WTC11 (cell line): ENCODE measurements around the gene NOS3. TPM values are rescaled to one million over a fixed set of nuclear protein-coding genes. Genes with fewer than 3 reads are reported as not detected.

Experiments used
- ATAC-seq: fragments of 200-7000 bp; cut with Tn5 transposase; 2 replicates; pipeline ENCODE4 v1.10.0; 2021; ENCODE audit warnings: mild to moderate bottlenecking, moderate library complexity
- CTCF ChIA-PET: fragments of 300-600 bp; sonication (Branson Sonifier 250); formaldehyde crosslinking; loops from one replicate; lab custom pipeline; 2021; ENCODE audit warnings: antibody characterized with exemption; lab: Charles Lee
- POLR2A ChIA-PET: fragments of 350-600 bp; sonication (Branson Sonifier 250); formaldehyde crosslinking; loops from one replicate; lab custom pipeline; 2021; ENCODE audit warnings: antibody characterized with exemption; lab: Charles Lee
- DNase-seq: peaks from one replicate; pipeline ENCODE4 v3.0.0; 2021; ENCODE audit warnings: low spot score
- H3K27ac Mint-ChIP-seq: 2 replicates; pipeline ENCODE4 v1.8.0; 2021; ENCODE audit warnings: mixed read lengths
- H3K27me3 Mint-ChIP-seq: 2 replicates; pipeline ENCODE4 v1.8.0; 2021; ENCODE audit warnings: low read depth, mild to moderate bottlenecking, moderate library complexity, mixed read lengths
- H3K36me3 Mint-ChIP-seq: 2 replicates; pipeline ENCODE4 v1.8.0; 2021; ENCODE audit warnings: mixed read lengths
- H3K4me1 Mint-ChIP-seq: 2 replicates; pipeline ENCODE4 v1.8.0; 2022; ENCODE audit warnings: mixed read lengths
- H3K4me3 Mint-ChIP-seq: 2 replicates; pipeline ENCODE4 v1.8.0; 2021; ENCODE audit warnings: mild to moderate bottlenecking, moderate library complexity, mixed read lengths
- H3K9me3 Mint-ChIP-seq: 2 replicates; pipeline ENCODE4 v1.8.0; 2021; ENCODE audit warnings: mixed read lengths
- IRF2 ChIP-seq: sonication (generic); formaldehyde crosslinking; IDR thresholded peaks from 2 replicates; pipeline ENCODE4 v1.8.0; 2022; ENCODE audit warnings: low read depth, missing genetic modification reagents, borderline replicate concordance
- MXD4 ChIP-seq: fragments of 250-450 bp; sonication (Bioruptor Pico); IDR thresholded peaks from 2 replicates; pipeline ENCODE4 v1.8.0; 2021; ENCODE audit warnings: mild to moderate bottlenecking, moderate library complexity, borderline replicate concordance
- NFATC4 ChIP-seq: fragments of 250-450 bp; sonication (Bioruptor Pico); IDR thresholded peaks from 2 replicates; pipeline ENCODE4 v1.9.0; 2021; ENCODE audit warnings: mild to moderate bottlenecking
- SP1 ChIP-seq: sonication (generic); formaldehyde crosslinking; conservative IDR thresholded peaks from 2 replicates; pipeline ENCODE4 v1.8.1; 2022; ENCODE audit warnings: missing genetic modification reagents
- ZNF121 ChIP-seq: sonication (generic); formaldehyde crosslinking; IDR thresholded peaks from 2 replicates; pipeline ENCODE4 v1.8.0; 2023; ENCODE audit warnings: missing genetic modification reagents
- ZNF232 ChIP-seq: sonication (generic); formaldehyde crosslinking; IDR thresholded peaks from 2 replicates; pipeline ENCODE4 v1.8.0; 2022; ENCODE audit warnings: mild to moderate bottlenecking, missing genetic modification reagents
- total RNA-seq: library from RNA; stranded (reverse); gene quantifications from 3 replicates; pipeline ENCODE4 v1.2.3, GENCODE V29; 2021
- TF ChIP-seq, protein P1 (sequence below): sonication (generic); formaldehyde crosslinking; IDR thresholded peaks from 2 replicates; pipeline ENCODE4 v1.8.0; 2022; ENCODE audit warnings: missing genetic modification reagents
- TF ChIP-seq, protein P2 (sequence below): sonication (generic); formaldehyde crosslinking; conservative IDR thresholded peaks from 2 replicates; pipeline ENCODE4 v1.8.1; 2023; ENCODE audit warnings: mild to moderate bottlenecking, low read depth, missing genetic modification reagents, moderate library complexity
- TF ChIP-seq, protein P3 (sequence below): sonication (generic); formaldehyde crosslinking; IDR thresholded peaks from 2 replicates; pipeline ENCODE4 v1.8.1; 2022; ENCODE audit warnings: mild to moderate bottlenecking, moderate library complexity, missing genetic modification reagents
- TF ChIP-seq, protein P4 (sequence below): sonication (generic); formaldehyde crosslinking; IDR thresholded peaks from 2 replicates; pipeline ENCODE4 v1.8.0; 2023; ENCODE audit warnings: missing genetic modification reagents, mild to moderate bottlenecking, borderline replicate concordance
- TF ChIP-seq, protein P5 (sequence below): sonication (generic); formaldehyde crosslinking; IDR thresholded peaks from 2 replicates; pipeline ENCODE4 v1.8.0; 2022; ENCODE audit warnings: mild to moderate bottlenecking, missing genetic modification reagents
- TF ChIP-seq, protein P6 (sequence below): sonication (generic); formaldehyde crosslinking; IDR thresholded peaks from 2 replicates; pipeline ENCODE4 v1.8.1; 2022; ENCODE audit warnings: missing genetic modification reagents, borderline replicate concordance
- TF ChIP-seq, protein P7 (sequence below): fragments of 250-450 bp; sonication (Bioruptor Pico); IDR thresholded peaks from 2 replicates; pipeline ENCODE4 v1.9.0; 2021; ENCODE audit warnings: mild to moderate bottlenecking

The NOS3 gene
- total RNA-seq, 1 experiment from 2014 or later = 6.6 TPM

DNA sequence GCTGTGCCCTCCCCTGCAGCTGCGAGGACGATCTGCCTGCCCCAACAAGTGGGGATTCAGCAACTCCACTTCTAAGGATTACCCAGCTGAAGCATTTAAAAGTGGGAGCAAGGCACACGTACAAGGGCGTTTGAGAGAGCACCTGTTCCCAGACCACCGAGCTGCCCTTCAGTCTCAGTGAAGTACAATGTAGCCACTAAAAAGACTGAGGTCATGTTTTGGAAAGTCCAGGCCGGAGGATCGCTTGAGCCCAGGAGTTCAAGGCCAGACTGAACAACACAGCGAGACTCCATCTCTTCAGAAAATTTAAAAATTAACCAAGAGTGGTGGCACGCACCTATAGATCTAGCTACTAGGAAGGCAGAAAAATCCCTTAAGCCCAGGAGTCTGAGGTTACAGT, 14.7 kb downstream of the NOS3 start:
- POLR2A ChIA-PET = no interaction called here
- TF ChIP-seq, protein P1, sequence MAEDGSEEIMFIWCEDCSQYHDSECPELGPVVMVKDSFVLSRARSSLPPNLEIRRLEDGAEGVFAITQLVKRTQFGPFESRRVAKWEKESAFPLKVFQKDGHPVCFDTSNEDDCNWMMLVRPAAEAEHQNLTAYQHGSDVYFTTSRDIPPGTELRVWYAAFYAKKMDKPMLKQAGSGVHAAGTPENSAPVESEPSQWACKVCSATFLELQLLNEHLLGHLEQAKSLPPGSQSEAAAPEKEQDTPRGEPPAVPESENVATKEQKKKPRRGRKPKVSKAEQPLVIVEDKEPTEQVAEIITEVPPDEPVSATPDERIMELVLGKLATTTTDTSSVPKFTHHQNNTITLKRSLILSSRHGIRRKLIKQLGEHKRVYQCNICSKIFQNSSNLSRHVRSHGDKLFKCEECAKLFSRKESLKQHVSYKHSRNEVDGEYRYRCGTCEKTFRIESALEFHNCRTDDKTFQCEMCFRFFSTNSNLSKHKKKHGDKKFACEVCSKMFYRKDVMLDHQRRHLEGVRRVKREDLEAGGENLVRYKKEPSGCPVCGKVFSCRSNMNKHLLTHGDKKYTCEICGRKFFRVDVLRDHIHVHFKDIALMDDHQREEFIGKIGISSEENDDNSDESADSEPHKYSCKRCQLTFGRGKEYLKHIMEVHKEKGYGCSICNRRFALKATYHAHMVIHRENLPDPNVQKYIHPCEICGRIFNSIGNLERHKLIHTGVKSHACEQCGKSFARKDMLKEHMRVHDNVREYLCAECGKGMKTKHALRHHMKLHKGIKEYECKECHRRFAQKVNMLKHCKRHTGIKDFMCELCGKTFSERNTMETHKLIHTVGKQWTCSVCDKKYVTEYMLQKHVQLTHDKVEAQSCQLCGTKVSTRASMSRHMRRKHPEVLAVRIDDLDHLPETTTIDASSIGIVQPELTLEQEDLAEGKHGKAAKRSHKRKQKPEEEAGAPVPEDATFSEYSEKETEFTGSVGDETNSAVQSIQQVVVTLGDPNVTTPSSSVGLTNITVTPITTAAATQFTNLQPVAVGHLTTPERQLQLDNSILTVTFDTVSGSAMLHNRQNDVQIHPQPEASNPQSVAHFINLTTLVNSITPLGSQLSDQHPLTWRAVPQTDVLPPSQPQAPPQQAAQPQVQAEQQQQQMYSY (CRISPR knock-in tag) = peak; percentile 54
- TF ChIP-seq, protein P2, sequence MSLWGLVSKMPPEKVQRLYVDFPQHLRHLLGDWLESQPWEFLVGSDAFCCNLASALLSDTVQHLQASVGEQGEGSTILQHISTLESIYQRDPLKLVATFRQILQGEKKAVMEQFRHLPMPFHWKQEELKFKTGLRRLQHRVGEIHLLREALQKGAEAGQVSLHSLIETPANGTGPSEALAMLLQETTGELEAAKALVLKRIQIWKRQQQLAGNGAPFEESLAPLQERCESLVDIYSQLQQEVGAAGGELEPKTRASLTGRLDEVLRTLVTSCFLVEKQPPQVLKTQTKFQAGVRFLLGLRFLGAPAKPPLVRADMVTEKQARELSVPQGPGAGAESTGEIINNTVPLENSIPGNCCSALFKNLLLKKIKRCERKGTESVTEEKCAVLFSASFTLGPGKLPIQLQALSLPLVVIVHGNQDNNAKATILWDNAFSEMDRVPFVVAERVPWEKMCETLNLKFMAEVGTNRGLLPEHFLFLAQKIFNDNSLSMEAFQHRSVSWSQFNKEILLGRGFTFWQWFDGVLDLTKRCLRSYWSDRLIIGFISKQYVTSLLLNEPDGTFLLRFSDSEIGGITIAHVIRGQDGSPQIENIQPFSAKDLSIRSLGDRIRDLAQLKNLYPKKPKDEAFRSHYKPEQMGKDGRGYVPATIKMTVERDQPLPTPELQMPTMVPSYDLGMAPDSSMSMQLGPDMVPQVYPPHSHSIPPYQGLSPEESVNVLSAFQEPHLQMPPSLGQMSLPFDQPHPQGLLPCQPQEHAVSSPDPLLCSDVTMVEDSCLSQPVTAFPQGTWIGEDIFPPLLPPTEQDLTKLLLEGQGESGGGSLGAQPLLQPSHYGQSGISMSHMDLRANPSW (CRISPR knock-in tag) = no peak
- Mint-ChIP-seq H3K27ac (no peak overlapping the region), H3K4me3 (no peak overlapping the region), H3K9me3 (no peaks in the 10 kb centered on the region), H3K36me3 (no peaks in the 10 kb centered on the region), H3K27me3 (no peaks in the 10 kb centered on the region), H3K4me1 (peaks cover 19% of the 10 kb centered on the region)
- no peak for DNase-seq
- CTCF ChIA-PET = interaction anchor here (1.2 to 6.0 kb wide), 5 partner anchors 8 to 42 kb away, joined by 3 to 65 read pairs (median 5); no protein-coding TSS in a partner anchor
- ATAC-seq = no peak

DNA sequence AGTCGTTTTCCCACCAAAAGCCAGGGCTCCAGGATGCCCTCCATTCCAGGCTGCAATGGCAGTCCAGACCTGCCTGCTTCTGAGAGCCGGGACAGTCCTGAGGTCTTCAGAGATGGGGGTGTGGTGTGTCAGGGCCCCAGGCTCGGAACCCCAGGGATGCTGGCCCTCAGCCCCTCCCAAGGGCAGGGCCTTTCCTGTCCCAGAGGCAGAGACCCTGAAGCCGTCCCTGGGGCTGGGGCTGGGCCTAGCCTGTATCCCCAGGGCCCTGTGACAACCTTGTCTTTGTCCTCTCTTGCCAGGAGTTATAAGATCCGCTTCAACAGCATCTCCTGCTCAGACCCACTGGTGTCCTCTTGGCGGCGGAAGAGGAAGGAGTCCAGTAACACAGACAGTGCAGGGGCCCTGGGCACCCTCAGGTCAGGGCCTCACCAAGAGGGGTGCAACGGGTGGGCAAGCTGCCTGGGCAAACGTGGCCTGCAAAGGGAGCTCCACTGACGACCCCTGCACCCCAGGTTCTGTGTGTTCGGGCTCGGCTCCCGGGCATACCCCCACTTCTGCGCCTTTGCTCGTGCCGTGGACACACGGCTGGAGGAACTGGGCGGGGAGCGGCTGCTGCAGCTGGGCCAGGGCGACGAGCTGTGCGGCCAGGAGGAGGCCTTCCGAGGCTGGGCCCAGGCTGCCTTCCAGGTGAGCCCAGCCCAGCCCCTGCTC, 15.9 kb downstream of the NOS3 start:
- Mint-ChIP-seq H3K27ac (no peak overlapping the region), H3K4me1 (peaks cover 25% of the 10 kb centered on the region), H3K9me3 (no peaks in the 10 kb centered on the region), H3K27me3 (peaks cover 3% of the 10 kb centered on the region), H3K4me3 (no peak overlapping the region), H3K36me3 (no peaks in the 10 kb centered on the region)
- POLR2A ChIA-PET = no interaction called here
- no peak for ATAC-seq
- CTCF ChIA-PET = interaction anchor here (1.7 to 6.4 kb wide), 7 partner anchors 12 to 105 kb away, joined by 4 to 112 read pairs (median 39); no protein-coding TSS in a partner anchor
- DNase-seq = no peak
- TF ChIP-seq, protein P2 (CRISPR knock-in tag) = no peak
- TF ChIP-seq ZNF232 (CRISPR knock-in tag) (no peak), ZNF121 (CRISPR knock-in tag) (no peak), MXD4 (CRISPR knock-in tag) (no peak), NFATC4 (no peak), SP1 (no peak), IRF2 (no peak)
- TF ChIP-seq, protein P3, sequence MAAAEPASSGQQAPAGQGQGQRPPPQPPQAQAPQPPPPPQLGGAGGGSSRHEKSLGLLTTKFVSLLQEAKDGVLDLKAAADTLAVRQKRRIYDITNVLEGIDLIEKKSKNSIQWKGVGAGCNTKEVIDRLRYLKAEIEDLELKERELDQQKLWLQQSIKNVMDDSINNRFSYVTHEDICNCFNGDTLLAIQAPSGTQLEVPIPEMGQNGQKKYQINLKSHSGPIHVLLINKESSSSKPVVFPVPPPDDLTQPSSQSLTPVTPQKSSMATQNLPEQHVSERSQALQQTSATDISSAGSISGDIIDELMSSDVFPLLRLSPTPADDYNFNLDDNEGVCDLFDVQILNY = no peak
- TF ChIP-seq, protein P4, sequence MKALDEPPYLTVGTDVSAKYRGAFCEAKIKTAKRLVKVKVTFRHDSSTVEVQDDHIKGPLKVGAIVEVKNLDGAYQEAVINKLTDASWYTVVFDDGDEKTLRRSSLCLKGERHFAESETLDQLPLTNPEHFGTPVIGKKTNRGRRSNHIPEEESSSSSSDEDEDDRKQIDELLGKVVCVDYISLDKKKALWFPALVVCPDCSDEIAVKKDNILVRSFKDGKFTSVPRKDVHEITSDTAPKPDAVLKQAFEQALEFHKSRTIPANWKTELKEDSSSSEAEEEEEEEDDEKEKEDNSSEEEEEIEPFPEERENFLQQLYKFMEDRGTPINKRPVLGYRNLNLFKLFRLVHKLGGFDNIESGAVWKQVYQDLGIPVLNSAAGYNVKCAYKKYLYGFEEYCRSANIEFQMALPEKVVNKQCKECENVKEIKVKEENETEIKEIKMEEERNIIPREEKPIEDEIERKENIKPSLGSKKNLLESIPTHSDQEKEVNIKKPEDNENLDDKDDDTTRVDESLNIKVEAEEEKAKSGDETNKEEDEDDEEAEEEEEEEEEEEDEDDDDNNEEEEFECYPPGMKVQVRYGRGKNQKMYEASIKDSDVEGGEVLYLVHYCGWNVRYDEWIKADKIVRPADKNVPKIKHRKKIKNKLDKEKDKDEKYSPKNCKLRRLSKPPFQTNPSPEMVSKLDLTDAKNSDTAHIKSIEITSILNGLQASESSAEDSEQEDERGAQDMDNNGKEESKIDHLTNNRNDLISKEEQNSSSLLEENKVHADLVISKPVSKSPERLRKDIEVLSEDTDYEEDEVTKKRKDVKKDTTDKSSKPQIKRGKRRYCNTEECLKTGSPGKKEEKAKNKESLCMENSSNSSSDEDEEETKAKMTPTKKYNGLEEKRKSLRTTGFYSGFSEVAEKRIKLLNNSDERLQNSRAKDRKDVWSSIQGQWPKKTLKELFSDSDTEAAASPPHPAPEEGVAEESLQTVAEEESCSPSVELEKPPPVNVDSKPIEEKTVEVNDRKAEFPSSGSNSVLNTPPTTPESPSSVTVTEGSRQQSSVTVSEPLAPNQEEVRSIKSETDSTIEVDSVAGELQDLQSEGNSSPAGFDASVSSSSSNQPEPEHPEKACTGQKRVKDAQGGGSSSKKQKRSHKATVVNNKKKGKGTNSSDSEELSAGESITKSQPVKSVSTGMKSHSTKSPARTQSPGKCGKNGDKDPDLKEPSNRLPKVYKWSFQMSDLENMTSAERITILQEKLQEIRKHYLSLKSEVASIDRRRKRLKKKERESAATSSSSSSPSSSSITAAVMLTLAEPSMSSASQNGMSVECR = no peak
- TF ChIP-seq, protein P5, sequence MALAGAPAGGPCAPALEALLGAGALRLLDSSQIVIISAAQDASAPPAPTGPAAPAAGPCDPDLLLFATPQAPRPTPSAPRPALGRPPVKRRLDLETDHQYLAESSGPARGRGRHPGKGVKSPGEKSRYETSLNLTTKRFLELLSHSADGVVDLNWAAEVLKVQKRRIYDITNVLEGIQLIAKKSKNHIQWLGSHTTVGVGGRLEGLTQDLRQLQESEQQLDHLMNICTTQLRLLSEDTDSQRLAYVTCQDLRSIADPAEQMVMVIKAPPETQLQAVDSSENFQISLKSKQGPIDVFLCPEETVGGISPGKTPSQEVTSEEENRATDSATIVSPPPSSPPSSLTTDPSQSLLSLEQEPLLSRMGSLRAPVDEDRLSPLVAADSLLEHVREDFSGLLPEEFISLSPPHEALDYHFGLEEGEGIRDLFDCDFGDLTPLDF = no peak
- TF ChIP-seq, protein P6, sequence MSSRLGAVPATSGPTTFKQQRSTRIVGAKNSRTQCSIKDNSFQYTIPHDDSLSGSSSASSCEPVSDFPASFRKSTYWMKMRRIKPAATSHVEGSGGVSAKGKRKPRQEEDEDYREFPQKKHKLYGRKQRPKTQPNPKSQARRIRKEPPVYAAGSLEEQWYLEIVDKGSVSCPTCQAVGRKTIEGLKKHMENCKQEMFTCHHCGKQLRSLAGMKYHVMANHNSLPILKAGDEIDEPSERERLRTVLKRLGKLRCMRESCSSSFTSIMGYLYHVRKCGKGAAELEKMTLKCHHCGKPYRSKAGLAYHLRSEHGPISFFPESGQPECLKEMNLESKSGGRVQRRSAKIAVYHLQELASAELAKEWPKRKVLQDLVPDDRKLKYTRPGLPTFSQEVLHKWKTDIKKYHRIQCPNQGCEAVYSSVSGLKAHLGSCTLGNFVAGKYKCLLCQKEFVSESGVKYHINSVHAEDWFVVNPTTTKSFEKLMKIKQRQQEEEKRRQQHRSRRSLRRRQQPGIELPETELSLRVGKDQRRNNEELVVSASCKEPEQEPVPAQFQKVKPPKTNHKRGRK (CRISPR knock-in tag) = no peak
- TF ChIP-seq, protein P7, sequence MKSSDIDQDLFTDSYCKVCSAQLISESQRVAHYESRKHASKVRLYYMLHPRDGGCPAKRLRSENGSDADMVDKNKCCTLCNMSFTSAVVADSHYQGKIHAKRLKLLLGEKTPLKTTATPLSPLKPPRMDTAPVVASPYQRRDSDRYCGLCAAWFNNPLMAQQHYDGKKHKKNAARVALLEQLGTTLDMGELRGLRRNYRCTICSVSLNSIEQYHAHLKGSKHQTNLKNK = no peak
